HG02973 (cell line): ENCODE measurements around the gene NDUFA9.
A peak's percentile ranks its signal among the peaks of the same experiment; 100 is the strongest.

Source experiments
- ATAC-seq: cut with Tn5 transposase; IDR thresholded peaks from one replicate; pipeline ENCODE4 v1.9.1; 2021; ENCODE audit warnings: moderate library complexity; ENCODE audit not compliant: unreplicated experiment

Gene NDUFA9

DNA sequence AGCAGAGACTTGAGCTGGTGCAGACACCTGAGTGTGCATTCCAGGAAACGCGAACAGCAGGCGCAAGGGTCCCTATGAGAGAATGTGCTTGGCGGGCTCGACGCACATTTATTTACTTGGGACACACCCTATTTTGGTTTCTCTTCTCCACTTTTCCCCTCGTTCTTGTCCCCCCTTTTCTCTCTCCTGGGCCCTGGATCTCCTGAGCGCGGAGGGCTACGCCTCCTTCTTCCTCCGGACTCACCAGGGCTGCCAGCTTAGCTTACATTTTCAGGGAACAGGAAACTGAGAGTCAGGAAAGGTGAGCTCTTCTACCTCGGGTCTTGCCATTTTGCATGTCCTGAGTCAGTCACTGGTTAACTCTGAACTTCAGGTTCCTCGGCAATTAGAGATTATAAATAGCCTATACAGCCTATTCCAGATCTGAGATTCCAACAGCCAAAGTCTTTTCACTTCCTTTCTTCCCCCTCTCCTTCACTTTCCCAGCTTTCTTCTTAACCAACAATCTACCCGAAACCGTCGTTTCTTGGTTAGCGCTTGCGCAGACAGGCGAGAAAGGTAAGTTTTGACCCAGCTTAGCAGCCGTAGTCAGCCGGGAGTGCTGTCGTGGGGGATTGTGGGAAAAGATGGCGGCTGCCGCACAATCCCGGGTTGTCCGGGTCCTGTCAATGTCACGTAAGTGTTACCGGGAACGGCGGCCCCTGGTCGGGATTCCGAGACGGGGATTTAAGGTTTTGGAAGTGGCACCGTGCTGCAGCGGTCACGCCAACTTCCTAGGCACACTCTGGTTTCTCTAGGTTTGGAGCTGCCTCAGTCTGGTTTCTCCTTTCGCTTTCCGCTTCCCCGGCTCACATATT lies at the start of gene NDUFA9, which contains the start of gene AKAP3:
Gene NDUFA9 (plus strand): TSS at position 614 of the 857 bp plus-strand sequence. CDS start 13 bp downstream, at position 627.
Gene AKAP3 (minus strand): TSS at position 551 of the 857 bp plus-strand sequence. CDS start 10,855 bp downstream, outside the sequence.
- ATAC-seq, result peak; percentile 70

DNA sequence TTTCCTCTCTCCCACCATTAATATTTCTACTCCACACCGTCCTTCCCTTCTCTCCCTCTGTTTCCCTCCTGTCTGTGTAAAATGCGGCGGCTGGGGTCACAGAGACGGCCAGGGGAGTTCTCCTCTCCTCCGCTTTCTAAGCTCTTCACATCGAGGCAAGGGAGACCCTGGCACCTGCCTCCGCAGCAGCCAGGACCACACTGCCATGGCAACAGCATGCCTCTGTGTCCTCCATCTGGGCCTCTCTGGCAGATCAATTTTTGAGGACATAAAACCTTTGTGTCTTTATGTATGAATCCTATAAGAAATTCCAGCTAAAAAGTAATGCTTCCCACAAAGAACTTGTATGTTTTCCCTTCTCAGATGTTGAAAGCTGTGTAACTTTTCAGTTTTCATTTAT lies 45.5 kb upstream of the NDUFA9 start:
- ATAC-seq, result no peak

DNA sequence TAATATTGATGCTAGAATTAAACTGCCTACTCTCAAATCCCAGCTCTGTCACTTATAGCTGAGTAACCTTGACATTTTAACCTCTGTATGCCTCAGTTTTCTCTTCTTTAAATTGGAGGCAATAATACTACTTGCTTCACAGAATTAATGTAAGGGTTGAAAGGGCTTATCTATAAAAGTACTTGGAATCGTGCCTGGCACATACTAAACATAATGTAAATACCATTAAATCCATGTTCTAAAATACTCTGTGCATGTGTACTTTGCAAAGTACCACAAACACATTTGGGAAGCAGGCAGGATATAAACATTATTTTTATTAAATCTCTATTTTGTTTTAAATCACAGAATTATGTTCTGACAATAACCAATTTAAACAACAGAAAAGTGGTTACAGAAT lies 45.0 kb upstream of the NDUFA9 start:
- no peak for ATAC-seq

DNA sequence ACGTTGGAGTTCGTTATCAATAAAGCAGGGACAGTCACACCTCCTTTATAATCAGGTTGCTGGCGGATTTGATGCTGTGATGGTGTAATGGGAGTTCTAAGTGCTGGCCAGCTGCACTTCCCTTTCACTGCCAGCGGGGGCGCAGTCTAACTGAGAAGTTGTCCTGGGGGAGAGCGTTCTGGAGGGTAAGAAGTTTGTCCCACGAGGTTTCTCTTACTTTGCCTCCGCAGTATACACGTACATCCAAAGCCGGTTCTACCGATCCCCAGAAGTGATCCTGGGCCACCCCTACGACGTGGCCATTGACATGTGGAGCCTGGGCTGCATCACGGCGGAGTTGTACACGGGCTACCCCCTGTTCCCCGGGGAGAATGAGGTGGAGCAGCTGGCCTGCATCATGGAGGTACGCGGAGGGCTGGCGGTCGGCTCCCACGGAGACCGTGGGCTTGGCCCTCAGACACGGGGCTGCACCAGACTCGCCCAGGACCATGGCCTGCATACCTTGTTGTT lies 44.2 kb upstream of the NDUFA9 start:
- ATAC-seq, result peak; percentile 91

DNA sequence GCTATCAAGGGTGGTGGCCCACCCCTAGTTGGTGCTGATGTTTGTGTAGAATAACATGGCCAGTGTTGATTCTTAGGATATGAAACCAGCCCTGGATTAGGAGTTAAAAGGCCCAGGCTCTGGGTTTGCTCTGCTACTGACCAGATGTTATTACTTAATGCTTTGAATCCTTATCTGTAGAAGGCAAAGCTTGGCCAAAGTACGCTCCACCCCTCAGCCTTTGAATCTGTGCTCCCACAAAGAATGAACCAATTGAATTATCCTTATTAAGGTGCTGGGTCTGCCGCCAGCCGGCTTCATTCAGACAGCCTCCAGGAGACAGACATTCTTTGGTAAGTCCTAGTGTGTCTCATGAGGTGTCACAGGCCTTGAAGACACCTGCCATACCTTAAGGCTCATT lies 41.9 kb upstream of the NDUFA9 start:
- no peak for ATAC-seq

DNA sequence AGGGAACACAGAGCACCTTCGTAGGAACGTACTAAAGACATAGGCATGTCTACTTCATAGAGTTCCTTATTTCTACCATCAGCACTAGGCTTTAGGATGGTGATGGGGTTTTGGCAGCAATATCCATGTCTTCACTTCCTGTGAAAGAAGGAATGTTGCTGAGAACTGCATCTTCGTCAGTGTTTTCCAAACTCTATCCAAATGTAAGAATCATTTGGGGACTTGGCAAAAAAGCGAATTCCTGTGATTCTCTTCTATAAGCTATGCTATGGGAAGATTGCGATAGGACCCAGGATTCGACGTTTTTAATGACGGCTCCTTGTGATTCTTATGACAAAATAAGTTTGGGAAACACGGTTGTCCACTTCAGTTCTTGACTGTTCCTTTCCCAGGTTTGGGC lies 39.8 kb upstream of the NDUFA9 start:
- ATAC-seq, result no peak

DNA sequence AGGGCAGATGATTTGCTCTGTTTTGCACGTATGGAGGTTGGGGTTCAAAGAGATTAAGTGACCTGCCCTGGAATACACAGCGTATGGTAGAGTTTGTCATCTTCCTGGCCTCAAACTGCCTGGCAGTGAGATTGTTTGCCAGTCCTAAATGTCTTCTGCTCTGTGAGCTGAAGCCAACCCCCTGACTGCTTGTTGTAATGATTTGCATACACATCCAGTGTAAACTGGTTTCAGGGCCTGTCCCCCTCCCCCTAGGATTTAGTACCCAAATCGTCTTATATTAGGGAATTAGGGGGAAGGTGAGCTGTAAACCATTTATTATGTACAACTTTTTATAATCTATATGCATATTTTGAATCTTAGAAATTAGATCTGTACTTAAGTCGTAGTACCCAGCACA lies 38.4 kb upstream of the NDUFA9 start:
- no peak for ATAC-seq

DNA sequence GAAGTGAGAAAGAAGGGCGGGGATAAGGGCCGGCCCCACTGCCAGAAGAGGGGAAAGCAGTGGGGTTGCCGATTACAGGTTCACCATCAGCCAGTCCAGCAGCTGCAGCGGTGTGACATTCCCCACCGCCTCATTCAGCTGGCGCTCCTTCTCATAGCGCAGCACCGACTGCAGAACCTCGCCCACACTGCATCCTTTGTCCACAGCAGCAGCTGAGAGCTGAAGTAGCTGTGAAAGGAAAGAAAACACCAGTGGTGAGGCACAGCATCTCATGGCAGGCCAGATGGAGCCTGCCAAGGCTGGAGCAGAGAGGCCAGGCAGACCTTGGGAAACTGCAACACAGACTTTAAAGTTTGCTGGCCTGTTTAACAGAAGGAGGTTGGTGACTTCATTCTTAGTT lies 33.2 kb upstream of the NDUFA9 start:
- no peak for ATAC-seq

DNA sequence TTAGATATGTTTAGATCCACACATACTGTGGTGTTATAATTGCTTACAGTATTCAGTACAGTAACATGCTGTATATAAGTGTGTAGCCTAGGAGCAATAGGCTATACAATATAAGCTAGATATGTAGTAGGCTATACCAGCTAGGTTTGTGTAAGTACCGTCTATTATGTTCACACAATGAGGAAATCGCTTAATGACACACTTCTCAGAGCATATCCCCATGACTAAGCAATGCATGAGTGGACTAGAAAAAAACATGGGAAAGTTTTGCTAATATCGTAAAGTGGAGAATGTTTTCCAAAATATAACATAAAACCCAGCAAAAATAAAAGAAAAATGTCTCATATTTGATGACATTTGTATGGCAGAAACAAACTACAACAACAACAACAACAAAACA lies 27.4 kb upstream of the NDUFA9 start:
- no peak for ATAC-seq

DNA sequence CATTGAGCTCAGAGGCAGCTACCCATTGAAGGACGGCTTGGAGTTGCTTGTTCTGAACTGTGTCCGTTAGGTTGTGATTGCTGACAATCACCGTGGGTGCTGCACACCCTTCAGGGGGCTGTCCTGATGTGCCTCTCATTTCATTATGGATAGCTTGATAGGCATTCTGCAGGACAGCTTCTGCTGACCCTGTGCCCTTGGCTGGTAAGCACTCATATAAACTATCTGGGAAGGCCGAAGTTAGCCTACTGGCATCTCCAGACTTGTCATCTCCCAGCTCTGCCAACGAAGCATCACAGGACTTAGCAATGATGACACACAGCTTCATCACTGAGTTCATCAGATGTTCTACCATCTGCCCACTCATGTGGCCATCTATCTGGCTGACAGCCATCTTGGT lies 22.4 kb upstream of the NDUFA9 start:
- ATAC-seq, result no peak

DNA sequence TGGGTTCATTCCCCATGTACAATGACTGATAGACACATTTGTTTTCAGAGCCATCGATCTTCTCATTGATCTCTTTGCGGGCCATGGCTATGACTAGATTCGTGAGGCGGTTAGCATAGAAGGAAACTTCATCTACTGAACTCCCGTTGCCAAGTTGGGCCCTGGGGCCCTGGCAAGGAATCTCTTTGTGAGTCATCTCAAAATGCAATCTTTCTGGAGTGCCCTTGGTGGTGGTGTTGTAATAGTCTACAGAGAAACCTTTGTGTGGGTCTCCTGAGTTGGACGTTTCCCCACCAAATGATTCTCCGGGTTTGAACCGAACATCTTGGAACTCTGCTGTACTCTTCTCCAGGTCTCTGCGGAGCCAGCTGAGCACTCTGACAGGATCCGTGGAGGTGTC lies 20.5 kb upstream of the NDUFA9 start:
- no peak for ATAC-seq

DNA sequence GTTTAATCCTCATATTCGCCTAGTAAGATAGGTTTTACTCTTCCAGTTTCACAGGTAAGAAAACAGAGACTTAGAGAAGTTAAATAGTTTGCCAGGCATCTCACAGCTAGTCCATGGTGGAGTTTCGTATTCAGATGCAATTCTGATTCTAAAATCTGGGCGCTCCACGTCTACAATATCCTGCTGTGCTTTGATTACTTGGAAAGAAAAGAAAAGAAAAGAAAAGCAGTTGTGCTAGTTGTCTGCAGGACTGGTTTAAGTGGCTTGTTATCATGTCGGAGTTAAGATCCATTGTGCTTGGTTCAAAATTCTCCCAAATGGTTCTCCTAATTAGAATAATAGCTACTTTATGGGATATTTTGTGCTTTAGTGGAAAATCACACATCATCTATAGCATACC lies 18.7 kb upstream of the NDUFA9 start:
- ATAC-seq, result no peak

DNA sequence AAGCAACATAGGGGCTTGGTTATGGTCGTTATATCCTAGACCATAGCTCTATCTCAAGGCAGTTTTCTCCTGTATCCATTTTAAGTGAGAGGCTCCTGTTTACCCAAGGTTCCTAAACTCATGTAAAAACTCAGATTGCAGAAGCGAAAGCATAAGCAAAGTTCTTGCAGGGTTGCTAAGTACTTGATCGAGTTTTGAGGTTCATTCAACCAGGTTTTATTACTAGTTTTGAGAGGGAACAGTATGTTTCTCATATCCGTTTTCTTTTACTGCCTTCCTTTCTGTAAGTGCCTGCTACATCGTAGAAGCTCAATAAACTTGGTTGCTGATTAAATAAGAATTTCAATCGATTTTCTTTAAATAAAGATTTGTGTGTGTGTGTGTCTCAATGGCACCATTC lies 5.2 kb upstream of the NDUFA9 start:
- ATAC-seq, result no peak

DNA sequence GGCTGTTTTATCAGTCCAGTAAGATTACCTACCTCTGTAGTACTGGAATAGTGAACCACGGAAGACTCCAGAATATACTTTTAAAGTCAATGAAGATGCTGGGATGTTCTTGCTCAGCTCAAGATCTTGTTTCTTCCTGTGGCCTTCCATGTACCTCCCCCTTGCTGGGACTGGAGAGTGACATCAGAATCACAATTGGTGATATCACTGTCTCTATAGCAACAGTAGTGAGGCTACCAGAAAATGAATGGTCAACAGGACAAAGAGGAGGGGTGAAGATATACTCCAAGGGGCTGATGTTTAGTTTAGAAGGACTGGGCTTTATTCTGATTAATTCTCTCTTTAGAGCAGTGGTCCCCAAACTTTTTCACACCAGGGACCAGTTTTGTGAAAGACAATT lies 3.9 kb upstream of the NDUFA9 start:
- ATAC-seq, result no peak

DNA sequence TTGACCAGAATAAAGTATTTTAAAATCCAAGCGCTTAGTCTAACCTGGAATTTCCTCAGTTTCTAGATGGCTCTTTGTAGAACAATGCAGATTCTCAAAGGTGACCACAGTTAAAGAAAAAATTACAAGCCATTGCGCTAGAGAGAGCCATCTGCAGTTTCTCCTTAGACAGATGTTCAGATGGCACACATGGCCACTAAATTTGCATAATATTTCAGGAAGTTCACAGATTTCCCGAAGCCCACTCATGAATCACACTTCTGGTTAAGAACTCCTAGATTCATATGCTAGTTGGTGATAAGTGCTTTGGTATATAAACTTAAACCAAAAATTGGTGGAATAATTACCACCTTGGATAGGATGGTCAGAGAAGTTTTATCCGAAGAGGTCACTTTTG lies 812 bp upstream of the NDUFA9 start:
- peak; percentile 26 for ATAC-seq

DNA sequence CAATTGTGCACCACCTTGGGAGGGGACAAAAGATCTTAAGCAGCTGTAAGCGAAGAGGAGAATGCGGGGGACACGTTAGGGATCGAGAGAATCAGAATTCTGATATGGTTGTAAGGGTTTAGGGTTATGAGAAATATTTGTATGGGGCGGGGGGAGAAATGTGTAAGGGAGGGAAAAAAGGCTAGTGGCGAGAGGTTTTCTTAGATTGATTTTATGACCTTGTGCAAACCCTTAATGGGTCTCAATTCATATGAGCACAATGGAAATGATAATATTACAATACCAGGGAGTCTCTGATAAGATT lies 396 bp downstream of the NDUFA9 start:
- peak; percentile 6 for ATAC-seq

DNA sequence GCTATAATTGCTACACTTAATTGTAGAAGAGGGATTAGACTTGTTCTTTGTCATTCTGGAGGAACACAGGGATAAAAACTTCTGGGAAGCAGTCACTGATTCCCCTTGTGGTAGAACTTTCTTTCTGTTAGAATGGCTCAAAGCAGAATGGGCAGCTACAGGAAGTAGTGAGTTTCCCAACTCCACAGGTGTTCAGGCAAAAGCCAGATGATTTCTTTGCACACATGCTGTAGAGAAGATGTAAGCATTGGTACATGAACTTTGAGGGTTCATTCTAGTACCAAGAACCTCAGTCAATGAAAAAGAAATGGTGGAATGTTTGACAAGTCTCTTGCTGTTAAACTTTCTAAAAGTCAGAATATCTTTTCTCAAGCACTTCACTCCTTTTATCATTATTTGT lies 4.3 kb downstream of the NDUFA9 start:
- no peak for ATAC-seq

DNA sequence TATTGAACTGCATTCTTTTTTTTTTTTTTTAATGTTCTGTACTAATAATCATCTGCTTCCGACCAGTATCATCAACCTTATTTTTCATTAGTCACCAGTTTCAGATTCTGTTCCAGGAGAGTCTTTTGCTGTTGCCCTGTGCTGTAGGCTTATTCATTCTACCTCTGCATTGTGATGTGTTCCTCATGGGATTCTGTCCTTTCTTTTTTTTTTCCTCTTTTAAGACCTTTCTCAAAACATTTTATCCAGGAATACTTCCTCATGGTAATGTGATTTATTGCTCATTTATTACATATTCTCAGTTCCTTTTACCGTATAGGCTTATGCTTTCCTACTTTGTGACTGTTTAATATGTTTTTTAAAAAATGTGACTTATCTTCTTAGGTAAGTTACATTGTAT lies 4.8 kb downstream of the NDUFA9 start:
- ATAC-seq, result no peak

DNA sequence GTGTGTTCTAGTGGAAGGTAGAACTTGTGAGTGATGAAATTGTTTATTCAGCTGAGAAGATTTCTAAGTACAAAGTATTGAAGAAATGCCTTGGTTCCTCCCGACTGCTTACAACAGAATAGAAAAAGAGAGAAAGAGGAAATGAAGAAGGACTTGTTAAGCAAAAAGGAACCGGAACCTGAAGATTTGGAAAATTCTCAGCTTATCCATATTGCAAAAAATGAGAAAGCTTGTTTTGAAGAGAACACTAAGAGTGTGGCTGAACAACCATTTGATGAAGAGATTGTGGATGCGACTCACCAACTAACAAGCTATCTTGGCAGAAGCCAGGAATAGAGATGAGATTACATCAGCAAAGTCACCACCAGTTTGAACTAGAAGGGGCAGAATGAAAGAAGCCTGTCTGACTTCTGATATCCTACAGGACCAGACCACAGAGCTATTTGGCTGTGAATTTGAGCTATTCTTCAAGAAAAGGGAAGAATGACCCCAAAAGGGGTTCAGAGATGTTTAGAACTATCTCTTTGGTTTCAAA lies 15.1 kb downstream of the NDUFA9 start:
- no peak for ATAC-seq

DNA sequence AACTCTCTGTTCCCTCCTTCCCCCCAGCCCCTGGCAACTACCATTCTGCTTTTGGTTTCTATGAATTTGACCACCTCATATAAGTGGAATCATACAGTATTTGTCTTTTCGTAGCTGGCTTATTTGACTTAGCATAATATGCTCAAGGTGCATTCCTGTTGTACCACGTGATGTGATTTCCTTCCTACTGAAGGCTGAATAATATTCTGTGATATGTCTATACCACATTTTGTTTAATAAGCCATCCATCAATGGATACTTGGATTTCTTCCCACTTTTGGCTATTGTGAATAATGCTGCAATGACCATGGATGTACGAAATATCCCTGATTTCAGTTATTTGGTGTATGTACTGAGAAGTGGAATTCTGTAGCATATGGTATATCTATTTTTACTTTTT lies 16.3 kb downstream of the NDUFA9 start:
- no peak for ATAC-seq

DNA sequence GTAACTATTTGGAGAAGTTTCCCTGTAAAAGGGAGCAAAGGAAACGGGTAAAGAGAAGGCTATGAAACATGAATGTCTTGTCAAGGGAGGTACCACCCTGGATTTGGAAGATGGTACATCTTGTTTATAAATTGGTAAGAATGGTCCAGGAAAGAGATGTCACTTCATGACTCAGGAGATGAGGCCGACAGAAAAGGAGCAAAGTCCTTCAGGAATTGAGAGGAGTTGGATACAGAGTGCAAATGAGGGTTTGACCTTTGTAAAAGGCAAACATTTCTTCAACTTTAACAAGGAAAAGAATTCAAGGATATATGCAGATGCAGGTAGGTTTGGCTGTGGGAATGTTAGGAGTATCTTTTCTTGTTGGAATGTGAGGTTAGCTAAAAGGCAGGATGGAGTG lies 30.8 kb downstream of the NDUFA9 start:
- ATAC-seq, result no peak

DNA sequence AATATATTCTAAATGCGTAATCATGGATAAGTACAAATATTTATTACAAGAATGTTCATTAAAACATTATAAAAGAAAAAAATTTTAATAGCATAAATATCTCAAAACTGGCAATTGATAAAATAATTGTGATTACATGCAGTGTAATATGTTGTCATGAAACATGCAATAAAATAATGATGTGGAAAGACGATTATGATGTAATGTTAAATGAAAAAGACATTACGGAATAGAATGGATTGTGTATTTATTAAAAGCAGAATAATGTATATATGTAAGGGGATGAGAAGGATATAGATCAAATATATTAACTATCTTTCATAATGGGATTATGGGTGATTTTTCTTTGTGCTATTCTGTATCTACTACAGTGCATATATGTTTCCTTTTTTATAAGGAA lies 32.8 kb downstream of the NDUFA9 start:
- no peak for ATAC-seq

DNA sequence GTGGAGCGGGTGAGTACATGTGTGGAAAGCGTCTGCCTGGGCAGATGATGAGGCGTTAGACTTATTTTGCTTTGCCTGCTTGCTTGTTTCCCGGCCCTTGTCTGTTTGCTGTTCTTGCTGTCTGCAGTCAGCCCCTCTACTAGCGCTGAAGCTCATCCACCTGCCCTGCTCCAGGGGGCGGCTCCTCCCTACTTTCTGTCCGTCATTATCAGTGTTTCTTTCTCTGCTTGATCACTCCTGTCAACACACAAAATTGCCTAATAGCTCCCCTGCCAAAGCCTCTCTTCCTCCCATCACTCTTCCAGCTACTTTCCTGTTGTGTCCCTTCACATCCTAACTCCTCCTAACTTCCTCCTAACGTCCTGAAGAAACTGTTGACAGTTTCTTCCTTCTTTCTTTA lies 36.4 kb downstream of the NDUFA9 start:
- ATAC-seq, result no peak
